Activated CD8-positive, alpha-beta memory T cell treated with anti-CD3 and anti-CD28 coated beads, Interleukin-2, amount 50 U/mL, for 4 hours (primary cell): Measurements from ENCODE around the gene FGF16.
"Not testable (repeated sequence)": the region's sequence is repeated elsewhere in the genome, so short reads cannot be mapped to it uniquely, and the experiment has no call there.

Experiments
- DNase-seq: peaks from one replicate; pipeline ENCODE4 v3.0.0-alpha.2; 2020

Gene FGF16

GRCh38 chrX:77446908-77447652 is at the start of gene FGF16:
Gene FGF16 (plus strand): TSS chrX:77447389. CDS start chrX:77447675, 286 bp downstream.
- no peak for DNase-seq

GRCh38 chrX:77398330-77398954 is 48.7 kb upstream of the FGF16 start:
- no peak for DNase-seq

- no peak for DNase-seq
These were observed 42.8 kb upstream of the FGF16 start for GRCh38 chrX:77404419-77404818.

GRCh38 chrX:77407821-77408220 is 39.4 kb upstream of the FGF16 start:
- DNase-seq, result not testable (repeated sequence)

GRCh38 chrX:77412631-77413030 is 34.6 kb upstream of the FGF16 start:
- no peak for DNase-seq

GRCh38 chrX:77415161-77415560 is 32.0 kb upstream of the FGF16 start:
- no peak for DNase-seq

GRCh38 chrX:77415882-77416281 is 31.3 kb upstream of the FGF16 start:
- no peak for DNase-seq

GRCh38 chrX:77422891-77423648 is 24.1 kb upstream of the FGF16 start:
- no peak for DNase-seq

GRCh38 chrX:77426811-77427210 is 20.4 kb upstream of the FGF16 start:
- DNase-seq, result no peak

GRCh38 chrX:77427611-77428010 is 19.6 kb upstream of the FGF16 start:
- no peak for DNase-seq

GRCh38 chrX:77428551-77428950 is 18.6 kb upstream of the FGF16 start:
- DNase-seq, result no peak

GRCh38 chrX:77431227-77431626 is 16.0 kb upstream of the FGF16 start:
- no peak for DNase-seq

- no peak for DNase-seq
These were observed 14.2 kb upstream of the FGF16 start for GRCh38 chrX:77433001-77433400.

GRCh38 chrX:77434962-77435361 is 12.2 kb upstream of the FGF16 start:
- no peak for DNase-seq

GRCh38 chrX:77436271-77436670 is 10.9 kb upstream of the FGF16 start:
- DNase-seq, result no peak

GRCh38 chrX:77436682-77437081 is 10.5 kb upstream of the FGF16 start:
- no peak for DNase-seq

- no peak for DNase-seq
These were observed 6.9 kb upstream of the FGF16 start for GRCh38 chrX:77440330-77440729.

GRCh38 chrX:77441033-77441432 is 6.2 kb upstream of the FGF16 start:
- no peak for DNase-seq

- DNase-seq, result no peak
These were observed 5.7 kb upstream of the FGF16 start for GRCh38 chrX:77441479-77441878.

GRCh38 chrX:77442728-77443127 is 4.5 kb upstream of the FGF16 start:
- DNase-seq, result no peak

GRCh38 chrX:77444075-77444474 is 3.1 kb upstream of the FGF16 start:
- no peak for DNase-seq

- DNase-seq, result no peak
These were observed 2.6 kb upstream of the FGF16 start for GRCh38 chrX:77444545-77444944.

- no peak for DNase-seq
These were observed 1.1 kb upstream of the FGF16 start for GRCh38 chrX:77446029-77446585.
